ENCODE data around the gene HEG1. TPM values are rescaled to one million over a fixed set of nuclear protein-coding genes. Genes with fewer than 3 reads are reported as not detected.

Gene HEG1
- total and polyA plus RNA-seq, 2 of the 8 experiments (the other 6 are each of a cell fraction or from before 2014, with no cell fraction given) = 5.3 to 9.7 TPM

GRCh38 chr3:125069968-125070745 lies 14.4 kb upstream of the HEG1 start:
- CTCF ChIA-PET (ENCODE audit: partially characterized antibody) = interaction anchor here (0.9 to 1.6 kb wide), 3 partner anchors 12 to 26 kb away, joined by 3 to 5 read pairs (median 4); no protein-coding TSS in a partner anchor
- 92% methylated on average over 7 of the region's 7 CpGs; no CpG with 5 or more reads in 1 of the 2 experiments for WGBS, 2 experiments (ENCODE audit: extremely low coverage in 1 of 2, insufficient coverage in 1 of 2, insufficient read length in 1 of 2, insufficient replicate concordance in 2 of 2, low coverage in 1 of 2, low lambda C conversion rate in 2 of 2, missing lambda C conversion rate in 1 of 2)
- Histone ChIP-seq H3K23ac (ENCODE audit: insufficient read length) (no peak overlapping the region), H3K27ac (ENCODE audit: low read depth, low read length) (no peak overlapping the region), H3K56ac (replicated peaks; ENCODE audit: insufficient read length, low read depth, low read length) (no peak overlapping the region), H3K79me1 (ENCODE audit: low read depth, low read length) (no peaks in the 10 kb centered on the region), H4K8ac (ENCODE audit: extremely low read depth, insufficient read depth, low read length) (no peak overlapping the region), H3K4ac (replicated peaks; ENCODE audit: insufficient read length, low read depth, low read length) (no peak overlapping the region), H3K23me2 (ENCODE audit: low read depth, low read length) (no peaks in the 10 kb centered on the region), H3K36me3 (ENCODE audit: control insufficient read depth in 2 of 4, insufficient read depth in 4 of 4, low read length in 3 of 4) (no peaks in the 10 kb centered on the region), H4K91ac (replicated peaks; ENCODE audit: insufficient read length, low read length) (no peak overlapping the region), H2AK5ac (ENCODE audit: low read depth, low read length) (no peak overlapping the region), H4K5ac (ENCODE audit: insufficient read length, low read depth, low read length) (no peak overlapping the region), H3K9ac (replicated peaks in 1 of 4; ENCODE audit: extremely low read depth in 1 of 4, low read depth in 3 of 4, low read length in 3 of 4) (no peak overlapping the region), H2BK120ac (replicated peaks; ENCODE audit: low read depth, low read length) (no peak overlapping the region), H2AFZ (ENCODE audit: low read length) (no peak overlapping the region), H4K20me1 (replicated peaks in 1 of 2; ENCODE audit: control insufficient read depth in 1 of 2, insufficient read depth in 2 of 2, low read length in 2 of 2) (no peaks in the 10 kb centered on the region), H3K4me3 (ENCODE audit: extremely low read depth in 1 of 4, insufficient read depth in 2 of 4, low read depth in 3 of 4, low read length in 4 of 4) (no peak overlapping the region), H3K27me3 (replicated peaks in 1 of 4; ENCODE audit: control insufficient read depth in 3 of 4, extremely low read depth in 1 of 4, insufficient read depth in 3 of 4, low read length in 3 of 4) (peaks cover 0 to 2% (median 0%) of the 10 kb centered on the region in 4 experiments; a peak in 1 of 7 replicates), H3K9me3 (ENCODE audit: insufficient read depth in 2 of 2, low read depth in 1 of 2, low read length in 1 of 2) (no peaks in the 10 kb centered on the region), H3K4me1 (replicated peaks in 1 of 4; ENCODE audit: control insufficient read depth in 3 of 4, insufficient read depth in 4 of 4, low read length in 3 of 4) (no peaks in the 10 kb centered on the region; a peak in 1 of 7 replicates), H2BK20ac (ENCODE audit: low read length) (no peak overlapping the region), H2BK5ac (ENCODE audit: low read depth, low read length) (no peak overlapping the region), H3K14ac (ENCODE audit: insufficient read length) (no peak overlapping the region), H3K18ac (ENCODE audit: extremely low read depth, low read length) (no peak overlapping the region), H2BK12ac (ENCODE audit: low read depth, low read length) (no peak overlapping the region), H3K4me2 (ENCODE audit: insufficient read depth in 1 of 2, low read depth in 2 of 2, low read length in 2 of 2) (no peak overlapping the region), H3K79me2 (ENCODE audit: control insufficient read depth in 1 of 2, insufficient read depth in 2 of 2, low read length in 2 of 2) (no peaks in the 10 kb centered on the region), H2BK15ac (ENCODE audit: low read length) (no peak overlapping the region)
- DNase-seq (ENCODE audit: low read depth in 1 of 2, low spot score in 2 of 2) (no peak), FAIRE-seq (no peak)
- POLR2A ChIA-PET (ENCODE audit: partially characterized antibody) = no interaction called here
- TF ChIP-seq CTCF (IDR thresholded peaks at IDR 0.05; ENCODE audit: control extremely low read depth in 1 of 3, insufficient read depth in 1 of 3, low read depth in 1 of 3, low read length in 3 of 3) = no peak

All from H1 (cell line).